ACC112 (cell line): ENCODE results near the gene SLC4A5.
"Not testable (repeated sequence)": the region's sequence is repeated elsewhere in the genome, so short reads cannot be mapped to it uniquely, and the experiment has no call there.

Experiments used
- H2AFZ ChIP-seq: fragments of 200-600 bp; sonication (generic); one replicate; pipeline ENCODE4 v1.6.0; 2017; ENCODE audit warnings: antibody characterized with exemption, low read length; ENCODE audit not compliant: unreplicated experiment
- H3K27ac ChIP-seq: fragments of 200-600 bp; sonication (generic); 2 replicates; pipeline ENCODE4 v1.5.1; 2014; ENCODE audit warnings: low read depth, mild to moderate bottlenecking, antibody characterized with exemption, low read length, moderate library complexity
- H3K27me3 ChIP-seq: fragments of 200-600 bp; sonication (generic); 2 replicates; pipeline ENCODE4 v1.6.1; 2014; ENCODE audit warnings: mild to moderate bottlenecking, antibody characterized with exemption, low read length, moderate library complexity, mixed read lengths; ENCODE audit not compliant: insufficient read depth
- H3K36me3 ChIP-seq: fragments of 200-600 bp; sonication (generic); 2 replicates; pipeline ENCODE4 v1.6.1; 2016; ENCODE audit warnings: mild to moderate bottlenecking, antibody characterized with exemption, low read length, moderate library complexity, mixed read lengths; ENCODE audit not compliant: insufficient read depth
- H3K4me1 ChIP-seq: fragments of 200-600 bp; sonication (generic); one replicate; pipeline ENCODE4 v1.6.1; 2016; ENCODE audit warnings: low read length, mixed read lengths; ENCODE audit not compliant: insufficient read depth, unreplicated experiment, control insufficient read depth
- H3K4me3 ChIP-seq: fragments of 200-600 bp; sonication (generic); 2 replicates; pipeline ENCODE4 v1.5.1; 2014; ENCODE audit warnings: mild to moderate bottlenecking, low read depth, low read length
- H3K79me2 ChIP-seq: fragments of 200-600 bp; sonication (generic); one replicate; pipeline ENCODE4 v1.6.0; 2016; ENCODE audit warnings: low read length; ENCODE audit not compliant: control insufficient read depth, unreplicated experiment, insufficient read depth

SLC4A5 gene

GRCh38 chr2:74186706-74187105 lies 156.5 kb downstream of the SLC4A5 start:
- not testable (repeated sequence) for H3K4me1 ChIP-seq, H3K27me3 ChIP-seq, H3K27ac ChIP-seq, H2AFZ ChIP-seq, H3K79me2 ChIP-seq, H3K36me3 ChIP-seq, H3K4me3 ChIP-seq

- Histone ChIP-seq H2AFZ (no peak overlapping the region), H3K27ac (no peak overlapping the region), H3K27me3 (no peaks in the 10 kb centered on the region), H3K4me1 (no peaks in the 10 kb centered on the region), H3K79me2 (no peaks in the 10 kb centered on the region), H3K4me3 (no peak overlapping the region), H3K36me3 (no peaks in the 10 kb centered on the region)
Measured at GRCh38 chr2:74186038-74186437, 157.2 kb downstream of the SLC4A5 start.

- H3K27ac ChIP-seq = no peak overlapping the region
- H3K27me3 ChIP-seq = no peaks in the 10 kb centered on the region
- no peaks in the 10 kb centered on the region for H3K79me2 ChIP-seq
- H3K4me3 ChIP-seq = no peak overlapping the region
- no peaks in the 10 kb centered on the region for H3K36me3 ChIP-seq
- no peak overlapping the region for H2AFZ ChIP-seq
- H3K4me1 ChIP-seq = no peaks in the 10 kb centered on the region
Measured at GRCh38 chr2:74183878-74184277, 159.3 kb downstream of the SLC4A5 start.

- H3K27ac ChIP-seq = no peak overlapping the region
- H3K36me3 ChIP-seq = no peaks in the 10 kb centered on the region
- H3K27me3 ChIP-seq = no peaks in the 10 kb centered on the region
- H3K4me3 ChIP-seq = no peak overlapping the region
- peaks cover 16% of the 10 kb centered on the region for H3K79me2 ChIP-seq
- peaks cover 5% of the 10 kb centered on the region for H3K4me1 ChIP-seq
- peak overlapping the region; percentile 64 for H2AFZ ChIP-seq
Measured at GRCh38 chr2:74181739-74182138, 161.5 kb downstream of the SLC4A5 start.

- no peak overlapping the region for H3K27ac ChIP-seq
Measured at GRCh38 chr2:74179063-74179865, 164.0 kb downstream of the SLC4A5 start.

GRCh38 chr2:74178211-74179062 lies 164.8 kb downstream of the SLC4A5 start, which contains the start of gene MOB1A:
Gene MOB1A (minus strand): TSS chr2:74178879. CDS start chr2:74178674, 205 bp downstream.
- H3K27me3 ChIP-seq = no peaks in the 10 kb centered on the region
- peak within 1 kb of the TSS; percentile 97 for H2AFZ ChIP-seq
- peaks cover 46% of the 10 kb centered on the region for H3K79me2 ChIP-seq
- no peaks in the 10 kb centered on the region for H3K36me3 ChIP-seq
- peak within 1 kb of the TSS; percentile 85 for H3K27ac ChIP-seq
- peaks cover 6% of the 10 kb centered on the region for H3K4me1 ChIP-seq
- H3K4me3 ChIP-seq = peak within 1 kb of the TSS; percentile 95

More at GRCh38 chr2:74179063-74179865, 164.0 kb downstream of the SLC4A5 start:
- Histone ChIP-seq H3K4me1 (peaks cover 6% of the 10 kb centered on the region), H3K36me3 (no peaks in the 10 kb centered on the region), H3K4me3 (peak overlapping the region; percentile 95), H3K79me2 (peaks cover 40% of the 10 kb centered on the region), H2AFZ (peak overlapping the region; percentile 15), H3K27me3 (no peaks in the 10 kb centered on the region)

GRCh38 chr2:74177696-74178095 lies 165.5 kb downstream of the SLC4A5 start:
- peaks cover 6% of the 10 kb centered on the region for H3K4me1 ChIP-seq
- no peaks in the 10 kb centered on the region for H3K36me3 ChIP-seq
- H3K4me3 ChIP-seq = peak overlapping the region; percentile 95
- peaks cover 51% of the 10 kb centered on the region for H3K79me2 ChIP-seq
- H3K27ac ChIP-seq = peak overlapping the region; percentile 85
- H3K27me3 ChIP-seq = no peaks in the 10 kb centered on the region
- peak overlapping the region; percentile 97 for H2AFZ ChIP-seq

GRCh38 chr2:74174909-74175308 lies 168.3 kb downstream of the SLC4A5 start:
- Histone ChIP-seq H3K79me2 (peaks cover 64% of the 10 kb centered on the region), H3K27ac (no peak overlapping the region), H3K27me3 (no peaks in the 10 kb centered on the region), H3K36me3 (peaks cover 5% of the 10 kb centered on the region; the same call in 1 of the 2 replicates), H3K4me1 (peaks cover 6% of the 10 kb centered on the region), H2AFZ (no peak overlapping the region), H3K4me3 (no peak overlapping the region)

GRCh38 chr2:74168739-74169138 lies 174.5 kb downstream of the SLC4A5 start:
- Histone ChIP-seq H3K36me3 (peaks cover 47% of the 10 kb centered on the region), H3K27me3 (no peaks in the 10 kb centered on the region), H2AFZ (no peak overlapping the region), H3K27ac (no peak overlapping the region), H3K79me2 (peaks cover 27% of the 10 kb centered on the region), H3K4me1 (no peaks in the 10 kb centered on the region), H3K4me3 (no peak overlapping the region)
